ENCODE measurements around the gene SLITRK5. TPM values are rescaled to one million over a fixed set of nuclear protein-coding genes. Genes with fewer than 3 reads are reported as not detected.

Gene SLITRK5
- total RNA-seq, 4 donors from 2014 or later, result 5.1 to 9.6 (median 6.0) TPM

GRCh38 chr13:87675851-87676250, 4.7 kb downstream of the SLITRK5 start:
- no peak for DNase-seq (ENCODE audit: low spot score in 2 of 2)

GRCh38 chr13:87676254-87677042, 5.3 kb downstream of the SLITRK5 start:
- no peak for DNase-seq (ENCODE audit: low spot score in 2 of 2)
- WGBS, 2 donors, result 82 to 84% methylated on average over 33 of the region's 33 CpGs
- H3K4me3 ChIP-seq, result no peak overlapping the region
- H3K36me3 ChIP-seq, result peaks cover 0 to 12% (median 2%) of the 10 kb centered on the region in 3 donors
- peaks cover 0 to 46% (median 13%) of the 10 kb centered on the region in 4 donors for H3K4me1 ChIP-seq
- TF ChIP-seq POLR2A (IDR thresholded peaks at IDR 0.05), result no peak
- no peak for TF ChIP-seq EP300 (IDR thresholded peaks at IDR 0.05)
- TF ChIP-seq, protein P1, sequence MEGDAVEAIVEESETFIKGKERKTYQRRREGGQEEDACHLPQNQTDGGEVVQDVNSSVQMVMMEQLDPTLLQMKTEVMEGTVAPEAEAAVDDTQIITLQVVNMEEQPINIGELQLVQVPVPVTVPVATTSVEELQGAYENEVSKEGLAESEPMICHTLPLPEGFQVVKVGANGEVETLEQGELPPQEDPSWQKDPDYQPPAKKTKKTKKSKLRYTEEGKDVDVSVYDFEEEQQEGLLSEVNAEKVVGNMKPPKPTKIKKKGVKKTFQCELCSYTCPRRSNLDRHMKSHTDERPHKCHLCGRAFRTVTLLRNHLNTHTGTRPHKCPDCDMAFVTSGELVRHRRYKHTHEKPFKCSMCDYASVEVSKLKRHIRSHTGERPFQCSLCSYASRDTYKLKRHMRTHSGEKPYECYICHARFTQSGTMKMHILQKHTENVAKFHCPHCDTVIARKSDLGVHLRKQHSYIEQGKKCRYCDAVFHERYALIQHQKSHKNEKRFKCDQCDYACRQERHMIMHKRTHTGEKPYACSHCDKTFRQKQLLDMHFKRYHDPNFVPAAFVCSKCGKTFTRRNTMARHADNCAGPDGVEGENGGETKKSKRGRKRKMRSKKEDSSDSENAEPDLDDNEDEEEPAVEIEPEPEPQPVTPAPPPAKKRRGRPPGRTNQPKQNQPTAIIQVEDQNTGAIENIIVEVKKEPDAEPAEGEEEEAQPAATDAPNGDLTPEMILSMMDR (IDR thresholded peaks at IDR 0.05), result no peak
- H3K9me3 ChIP-seq, result no peaks in the 10 kb centered on the region
- peaks cover 0 to 53% of the 10 kb centered on the region in 2 donors for H3K27me3 ChIP-seq
- H3K27ac ChIP-seq, result peak overlapping the region in 1 of 4 donors; percentile 28

More at GRCh38 chr13:87675851-87676250, 4.7 kb downstream of the SLITRK5 start:
- Histone ChIP-seq H3K36me3 (peaks cover 0 to 12% (median 2%) of the 10 kb centered on the region in 3 donors), H3K9me3 (no peaks in the 10 kb centered on the region), H3K4me3 (no peak overlapping the region), H3K27ac (no peak overlapping the region), H3K27me3 (peaks cover 0 to 55% of the 10 kb centered on the region in 2 donors), H3K4me1 (peaks cover 0 to 50% (median 13%) of the 10 kb centered on the region in 4 donors)
- WGBS, 2 donors, result 80 to 86% methylated on average over 10 of the region's 10 CpGs
- TF ChIP-seq, protein P1 (IDR thresholded peaks at IDR 0.05), result no peak
- TF ChIP-seq POLR2A (IDR thresholded peaks at IDR 0.05), result no peak
- no peak for TF ChIP-seq EP300 (IDR thresholded peaks at IDR 0.05)

GRCh38 chr13:87677043-87677495, 5.9 kb downstream of the SLITRK5 start:
- no peaks in the 10 kb centered on the region for H3K9me3 ChIP-seq
- whole genome bisulfite sequencing, 2 donors, result 52 to 65% methylated on average over 24 to 29 of the region's 29 CpGs
- peaks cover 0 to 12% (median 2%) of the 10 kb centered on the region in 3 donors for H3K36me3 ChIP-seq
- H3K27ac ChIP-seq, result peak overlapping the region; percentile 28 to 65 (median 42)
- no peak for TF ChIP-seq EP300 (IDR thresholded peaks at IDR 0.05)
- TF ChIP-seq, protein P1 (IDR thresholded peaks at IDR 0.05), result no peak
- TF ChIP-seq POLR2A (IDR thresholded peaks at IDR 0.05), result no peak
- H3K4me1 ChIP-seq, result peaks cover 0 to 40% (median 12%) of the 10 kb centered on the region in 4 donors
- no peak for DNase-seq (ENCODE audit: low spot score in 2 of 2)
- peak overlapping the region; percentile 29 to 58 (median 41) for H3K4me3 ChIP-seq
- peaks cover 0 to 47% of the 10 kb centered on the region in 2 donors for H3K27me3 ChIP-seq

DNA sequence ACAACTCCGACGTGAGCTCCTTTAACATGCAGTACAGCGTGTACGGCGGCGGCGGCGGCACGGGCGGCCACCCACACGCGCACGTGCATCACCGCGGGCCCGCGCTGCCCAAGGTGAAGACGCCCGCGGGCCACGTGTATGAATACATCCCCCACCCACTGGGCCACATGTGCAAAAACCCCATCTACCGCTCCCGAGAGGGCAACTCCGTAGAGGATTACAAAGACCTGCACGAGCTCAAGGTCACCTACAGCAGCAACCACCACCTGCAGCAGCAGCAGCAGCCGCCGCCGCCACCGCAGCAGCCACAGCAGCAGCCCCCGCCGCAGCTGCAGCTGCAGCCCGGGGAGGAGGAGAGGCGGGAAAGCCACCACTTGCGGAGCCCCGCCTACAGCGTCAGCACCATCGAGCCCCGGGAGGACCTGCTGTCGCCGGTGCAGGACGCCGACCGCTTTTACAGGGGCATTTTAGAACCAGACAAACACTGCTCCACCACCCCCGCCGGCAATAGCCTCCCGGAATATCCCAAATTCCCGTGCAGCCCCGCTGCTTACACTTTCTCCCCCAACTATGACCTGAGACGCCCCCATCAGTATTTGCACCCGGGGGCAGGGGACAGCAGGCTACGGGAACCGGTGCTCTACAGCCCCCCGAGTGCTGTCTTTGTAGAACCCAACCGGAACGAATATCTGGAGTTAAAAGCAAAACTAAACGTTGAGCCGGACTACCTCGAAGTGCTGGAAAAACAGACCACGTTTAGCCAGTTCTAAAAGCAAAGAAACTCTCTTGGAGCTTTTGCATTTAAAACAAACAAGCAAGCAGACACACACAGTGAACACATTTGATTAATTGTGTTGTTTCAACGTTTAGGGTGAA, 6.6 kb downstream of the SLITRK5 start:
- Histone ChIP-seq H3K27me3 (peaks cover 0 to 44% of the 10 kb centered on the region in 2 donors), H3K4me1 (peaks cover 0 to 34% (median 10%) of the 10 kb centered on the region in 4 donors), H3K27ac (peak overlapping the region; percentile 28 to 65 (median 42)), H3K4me3 (peak overlapping the region; percentile 29 to 58 (median 41)), H3K36me3 (peaks cover 0 to 12% (median 2%) of the 10 kb centered on the region in 3 donors), H3K9me3 (no peaks in the 10 kb centered on the region)
- TF ChIP-seq, protein P1 (IDR thresholded peaks at IDR 0.05), result no peak
- TF ChIP-seq EP300 (IDR thresholded peaks at IDR 0.05), result no peak
- DNase-seq (ENCODE audit: low spot score in 2 of 2), result no peak
- WGBS, 2 donors, result 2 to 15% methylated on average over 41 to 56 of the region's 60 CpGs

Data from tibial nerve (tissue), 4 donors.